Activated naive CD4-positive, alpha-beta T cell treated with anti-CD3 and anti-CD28 coated beads, Interleukin-2, amount 10 ng/mL, durations not matched to agents 7 days and 5 days (primary cell): ENCODE data around the gene NSMF.
"Not testable (repeated sequence)": the region's sequence is repeated elsewhere in the genome, so short reads cannot be mapped to it uniquely, and the experiment has no call there.

Experiments used
- CTCF ChIA-PET: fragments of 350-600 bp; sonication (Branson Sonifier 250); formaldehyde crosslinking; loops from one replicate; lab custom pipeline; 2021; ENCODE audit warnings: antibody characterized with exemption; lab: Charles Lee
- DNase-seq: peaks from one replicate; pipeline ENCODE4 v3.0.0-alpha.2; 2020
- H3K27ac Mint-ChIP-seq: one replicate; pipeline ENCODE4 v1.8.0; 2021; ENCODE audit warnings: mild to moderate bottlenecking, moderate library complexity, mixed read lengths
- H3K27me3 Mint-ChIP-seq: one replicate; pipeline ENCODE4 v1.8.0; 2021; ENCODE audit warnings: mild to moderate bottlenecking, mixed read lengths
- H3K36me3 Mint-ChIP-seq: one replicate; pipeline ENCODE4 v1.8.0; 2021; ENCODE audit warnings: mixed read lengths
- H3K4me1 Mint-ChIP-seq: one replicate; pipeline ENCODE4 v1.8.0; 2021; ENCODE audit warnings: mixed read lengths
- H3K4me3 Mint-ChIP-seq: one replicate; pipeline ENCODE4 v1.8.0; 2021; ENCODE audit warnings: mild to moderate bottlenecking, moderate library complexity, mixed read lengths
- H3K9me3 Mint-ChIP-seq: one replicate; pipeline ENCODE4 v1.8.0; 2021; ENCODE audit warnings: mixed read lengths

Gene NSMF

DNA sequence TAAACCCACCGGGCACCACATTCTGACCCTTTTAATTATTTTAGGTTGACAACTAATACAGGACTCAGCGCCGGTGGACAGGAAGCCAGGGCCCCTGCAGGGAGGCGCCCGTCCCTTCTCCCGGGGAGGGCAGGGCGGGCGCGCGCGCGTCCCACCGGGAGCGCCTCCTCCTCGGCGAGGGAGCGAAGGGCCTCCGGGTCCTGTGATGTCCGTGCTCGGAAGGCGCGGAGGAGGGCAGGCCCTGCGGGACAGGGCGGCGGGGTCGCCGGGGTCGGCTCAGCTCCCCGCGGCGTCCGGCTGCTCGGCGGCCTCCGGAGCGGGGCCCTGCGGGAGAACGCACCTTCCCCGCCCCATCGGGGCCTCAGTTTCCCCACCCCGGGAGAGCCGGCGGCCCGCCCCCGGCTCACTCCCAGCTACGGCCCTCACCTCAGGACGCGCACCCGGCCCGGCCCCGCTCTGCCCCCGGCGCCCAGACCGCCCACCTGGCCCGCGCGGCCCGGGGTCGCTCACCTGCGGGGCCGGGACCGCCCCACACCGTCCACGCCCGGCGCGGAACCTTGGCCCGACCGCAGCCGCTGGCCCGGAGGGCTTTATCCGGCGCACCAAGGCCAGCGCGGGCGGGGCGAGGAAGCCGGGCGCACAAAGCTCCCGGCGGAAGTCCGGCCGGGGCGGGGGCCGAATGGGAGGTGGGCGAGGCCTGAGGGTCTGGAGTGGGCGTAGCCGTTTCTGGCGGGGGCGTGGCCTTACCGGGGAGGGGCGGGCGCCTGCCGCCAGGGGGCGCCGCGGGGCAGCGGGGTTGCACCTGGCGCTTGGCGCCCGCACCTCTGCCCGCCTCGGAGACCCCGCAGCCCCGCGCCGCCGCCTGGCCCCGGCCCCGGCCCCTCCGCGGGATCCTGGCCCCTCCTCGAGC, 36.3 kb downstream of the NSMF start, which contains the start of the genes EXD3 and NOXA1:
TSS of gene EXD3 (minus strand) at position 559 of the 910 bp plus-strand sequence. CDS start 27,805 bp downstream, outside the sequence.
TSS of gene NOXA1 (plus strand) at position 790 of the 910 bp plus-strand sequence. CDS start 137 bp downstream, outside the sequence.
- Mint-ChIP-seq H3K4me1 (peaks cover 16% of the 10 kb centered on the region), H3K4me3 (peak within 1 kb of the TSS; percentile 86), H3K27ac (peak within 1 kb of the TSS; percentile 60), H3K27me3 (peaks cover 24% of the 10 kb centered on the region), H3K36me3 (peaks cover 5% of the 10 kb centered on the region), H3K9me3 (no peaks in the 10 kb centered on the region)
- CTCF ChIA-PET, result interaction anchor here (0.6 to 1.7 kb wide), 6 partner anchors 9 to 69 kb away, joined by 3 to 6 read pairs (median 4); no protein-coding TSS in a partner anchor
- peak; percentile 95 for DNase-seq

DNA sequence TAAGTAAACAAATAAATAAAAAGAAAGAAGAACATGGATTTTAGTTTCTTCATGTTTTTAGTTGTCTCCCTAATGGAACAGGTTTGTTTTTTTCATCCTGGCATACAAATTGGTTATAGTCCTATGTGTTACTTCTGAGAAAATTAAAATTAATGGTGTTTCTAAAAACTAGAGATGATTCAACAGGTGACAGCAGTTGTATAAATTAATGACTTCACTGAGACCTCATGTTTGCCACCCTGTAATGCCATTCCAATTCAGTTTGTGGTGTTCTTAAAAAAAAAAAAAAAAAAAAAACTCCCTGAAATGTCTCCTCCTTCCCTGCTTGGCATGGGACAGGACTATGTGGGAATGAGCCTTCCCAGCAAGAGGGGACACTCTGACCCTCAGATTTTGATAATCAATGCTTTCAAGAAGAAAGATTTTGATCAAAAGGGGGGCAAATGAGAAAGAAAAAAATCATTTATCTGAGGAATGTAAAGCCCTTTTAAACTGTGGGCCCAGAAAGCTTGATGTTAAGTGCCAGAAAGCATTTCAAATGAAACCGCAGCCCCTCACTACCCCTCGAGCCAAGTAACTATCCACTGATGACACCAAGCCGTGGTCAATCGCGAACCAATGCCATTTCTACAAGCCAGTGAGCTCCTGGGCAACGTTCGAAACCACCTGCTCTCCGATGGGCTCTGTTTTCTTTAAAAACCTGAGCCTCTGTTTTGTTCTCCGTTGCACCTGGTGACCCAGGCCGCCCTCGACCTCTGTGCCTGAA, 37.1 kb downstream of the NSMF start:
- peaks cover 16% of the 10 kb centered on the region for H3K4me1 Mint-ChIP-seq
- H3K27me3 Mint-ChIP-seq, result peaks cover 24% of the 10 kb centered on the region
- peak overlapping the region; percentile 60 for H3K27ac Mint-ChIP-seq
- H3K9me3 Mint-ChIP-seq, result no peaks in the 10 kb centered on the region
- DNase-seq, result no peak
- CTCF ChIA-PET, result interaction anchor here (1.0 to 1.7 kb wide), 3 partner anchors 10 to 40 kb away, joined by 3 to 6 read pairs (median 4); no protein-coding TSS in a partner anchor
- peak overlapping the region; percentile 86 for H3K4me3 Mint-ChIP-seq
- H3K36me3 Mint-ChIP-seq, result peaks cover 5% of the 10 kb centered on the region

DNA sequence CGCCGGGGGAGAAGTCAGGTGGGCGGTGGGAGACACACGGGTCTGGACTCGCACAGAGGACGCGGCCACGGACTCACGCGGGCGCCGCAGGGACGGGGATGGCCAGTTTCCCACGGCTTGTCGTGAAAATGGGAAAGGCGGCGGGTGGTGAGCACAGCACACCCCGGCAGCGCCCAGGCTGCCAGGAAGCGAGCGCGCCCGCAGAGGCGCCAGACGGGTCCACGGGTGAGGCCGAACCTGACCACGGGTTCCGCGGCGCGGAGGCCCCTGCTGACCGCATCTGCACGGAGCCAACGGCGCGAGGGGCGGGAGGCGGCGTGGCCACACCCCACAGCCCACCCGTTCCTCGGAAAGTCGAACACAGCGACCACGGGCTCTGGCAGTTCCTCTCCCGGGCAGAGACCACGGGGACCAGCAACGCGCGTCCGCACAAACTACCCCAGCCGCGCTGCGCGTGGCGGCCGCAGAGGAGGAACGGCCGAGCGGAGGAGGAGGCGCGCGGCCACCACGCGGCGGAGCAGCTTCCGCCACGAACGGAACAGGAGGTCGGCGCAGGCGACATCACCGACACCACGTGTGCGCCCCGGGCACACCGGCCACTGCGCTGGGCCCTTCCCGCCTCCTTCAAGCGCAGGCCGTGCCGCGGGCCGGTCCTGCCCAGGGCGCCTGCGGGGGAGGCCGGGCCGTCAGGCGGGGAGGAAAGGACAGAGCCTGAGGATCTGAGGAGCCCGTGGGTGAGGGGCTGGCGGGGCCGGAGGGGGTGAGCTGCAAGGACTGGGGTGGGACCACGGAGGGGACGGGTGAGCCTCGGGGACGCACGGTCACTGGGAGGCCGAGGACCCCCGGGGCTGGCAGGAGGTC, 41.7 kb downstream of the NSMF start:
- H3K4me1 Mint-ChIP-seq, result peaks cover 19% of the 10 kb centered on the region
- no peak overlapping the region for H3K27ac Mint-ChIP-seq
- peak overlapping the region; percentile 68 for H3K4me3 Mint-ChIP-seq
- CTCF ChIA-PET, result no interaction called here
- no peaks in the 10 kb centered on the region for H3K9me3 Mint-ChIP-seq
- peaks cover 4% of the 10 kb centered on the region for H3K36me3 Mint-ChIP-seq
- H3K27me3 Mint-ChIP-seq, result no peaks in the 10 kb centered on the region
- peak; percentile 35 for DNase-seq

DNA sequence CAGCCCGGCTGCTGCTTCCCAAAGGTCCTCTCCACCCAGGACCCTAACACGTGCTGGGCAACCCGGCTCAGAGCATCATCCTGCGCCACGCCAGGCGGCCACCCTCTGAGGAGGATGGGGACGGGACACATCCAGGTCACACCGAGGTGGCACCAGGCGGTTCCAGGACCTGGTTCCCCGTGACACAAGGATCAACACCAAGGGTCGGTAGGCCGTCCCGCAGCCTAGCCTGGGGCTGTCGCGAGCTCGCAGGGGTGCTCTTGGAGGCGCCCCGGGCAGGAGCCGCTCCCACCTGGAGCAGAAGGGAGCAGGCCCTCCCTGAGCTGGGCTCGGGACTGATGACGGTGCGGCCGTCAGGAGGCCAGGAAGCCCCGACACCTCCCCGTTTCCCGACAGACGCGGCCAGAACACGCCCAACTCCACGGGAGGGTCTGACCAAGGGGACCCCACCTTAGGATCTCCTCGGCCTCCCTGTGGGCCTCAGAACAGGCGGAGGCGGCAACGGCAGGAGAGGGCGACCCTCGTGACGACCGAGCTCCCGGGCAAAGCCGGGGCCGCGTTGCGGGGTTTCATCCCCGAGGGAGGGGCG, 42.5 kb downstream of the NSMF start:
- Mint-ChIP-seq H3K27ac (no peak overlapping the region), H3K4me3 (peak overlapping the region; percentile 28), H3K4me1 (peaks cover 12% of the 10 kb centered on the region), H3K36me3 (no peaks in the 10 kb centered on the region), H3K9me3 (no peaks in the 10 kb centered on the region), H3K27me3 (no peaks in the 10 kb centered on the region)
- no peak for DNase-seq
- CTCF ChIA-PET, result no interaction called here

DNA sequence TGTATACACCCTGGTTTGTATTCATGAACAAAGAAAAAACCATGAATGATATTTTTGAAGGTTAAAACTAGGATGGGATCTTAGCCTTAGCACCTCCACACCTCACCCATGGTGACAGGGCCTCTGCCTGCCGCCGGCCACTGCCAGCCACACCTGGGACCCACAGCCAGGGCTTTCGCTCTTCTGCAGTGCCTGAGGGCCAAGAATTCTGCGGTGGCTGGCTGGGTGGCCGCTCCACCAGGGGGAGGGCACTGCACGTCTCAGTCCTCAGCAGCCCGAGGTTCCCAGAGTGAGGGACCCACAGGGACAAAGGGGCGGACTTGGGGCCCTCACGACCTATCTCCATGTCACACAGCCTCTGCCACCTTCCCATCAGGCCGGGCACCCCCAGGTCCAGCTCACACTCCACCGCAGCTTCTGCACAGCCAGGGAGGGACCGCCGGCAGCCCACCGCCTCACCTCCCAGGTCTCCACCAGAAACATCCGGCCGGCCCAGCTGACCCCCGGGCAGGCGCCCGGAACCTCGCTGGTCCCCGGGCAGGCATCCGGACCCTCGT, 43.0 kb downstream of the NSMF start:
- no peak for DNase-seq
- H3K27ac Mint-ChIP-seq, result no peak overlapping the region
- peaks cover 3% of the 10 kb centered on the region for H3K27me3 Mint-ChIP-seq
- CTCF ChIA-PET, result no interaction called here
- peaks cover 9% of the 10 kb centered on the region for H3K4me1 Mint-ChIP-seq
- H3K36me3 Mint-ChIP-seq, result no peaks in the 10 kb centered on the region
- H3K9me3 Mint-ChIP-seq, result no peaks in the 10 kb centered on the region
- H3K4me3 Mint-ChIP-seq, result no peak overlapping the region

DNA sequence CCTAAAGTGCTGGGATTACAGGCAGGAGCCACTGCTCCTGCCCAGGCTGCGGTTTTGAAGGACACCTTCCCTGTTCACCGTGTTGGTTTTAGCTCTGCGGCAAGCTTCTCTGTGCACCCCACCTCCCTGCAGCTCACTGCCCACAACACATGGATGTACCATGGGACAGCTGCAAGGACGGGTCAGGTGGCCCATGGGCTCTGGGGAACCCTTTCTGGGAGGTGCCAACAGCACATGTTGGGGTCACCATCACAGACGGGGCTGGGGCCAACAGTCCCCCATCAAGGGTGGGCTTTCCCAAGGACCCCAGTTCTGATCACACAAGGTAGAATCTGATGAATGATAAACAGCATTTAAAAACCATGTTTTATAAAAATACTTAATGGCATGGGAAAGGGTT, 43.7 kb downstream of the NSMF start:
- Mint-ChIP-seq H3K4me1 (peaks cover 10% of the 10 kb centered on the region), H3K9me3 (no peaks in the 10 kb centered on the region), H3K27me3 (peaks cover 9% of the 10 kb centered on the region), H3K36me3 (no peaks in the 10 kb centered on the region), H3K4me3 (no peak overlapping the region), H3K27ac (no peak overlapping the region)
- no peak for DNase-seq
- CTCF ChIA-PET, result interaction anchor here (0.6 kb wide), 1 partner anchor 80 kb away, joined by 3 read pairs; no protein-coding TSS in a partner anchor

DNA sequence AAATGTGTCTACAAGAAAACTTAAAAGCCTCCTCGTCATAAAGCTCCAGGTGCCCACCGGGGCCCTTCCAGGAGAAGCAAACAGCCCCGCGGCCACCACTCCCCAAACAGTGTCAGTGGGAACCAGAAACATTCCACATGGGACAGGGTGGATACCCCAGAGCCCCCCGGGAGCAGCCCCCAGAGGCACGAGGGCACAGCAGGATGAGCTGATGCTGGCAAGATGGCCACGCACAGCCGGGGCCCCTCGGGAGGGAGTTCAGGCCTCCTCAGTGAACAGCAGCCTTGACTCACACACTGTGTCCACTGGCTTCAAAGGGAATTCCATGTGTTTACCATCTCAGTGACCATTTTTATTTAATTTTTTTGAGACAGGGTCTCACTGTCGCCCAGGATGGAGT, 46.7 kb downstream of the NSMF start:
- DNase-seq, result no peak
- Mint-ChIP-seq H3K4me1 (peaks cover 9% of the 10 kb centered on the region), H3K4me3 (no peak overlapping the region), H3K36me3 (no peaks in the 10 kb centered on the region), H3K27me3 (peaks cover 31% of the 10 kb centered on the region), H3K9me3 (no peaks in the 10 kb centered on the region), H3K27ac (no peak overlapping the region)
- CTCF ChIA-PET, result no interaction called here

DNA sequence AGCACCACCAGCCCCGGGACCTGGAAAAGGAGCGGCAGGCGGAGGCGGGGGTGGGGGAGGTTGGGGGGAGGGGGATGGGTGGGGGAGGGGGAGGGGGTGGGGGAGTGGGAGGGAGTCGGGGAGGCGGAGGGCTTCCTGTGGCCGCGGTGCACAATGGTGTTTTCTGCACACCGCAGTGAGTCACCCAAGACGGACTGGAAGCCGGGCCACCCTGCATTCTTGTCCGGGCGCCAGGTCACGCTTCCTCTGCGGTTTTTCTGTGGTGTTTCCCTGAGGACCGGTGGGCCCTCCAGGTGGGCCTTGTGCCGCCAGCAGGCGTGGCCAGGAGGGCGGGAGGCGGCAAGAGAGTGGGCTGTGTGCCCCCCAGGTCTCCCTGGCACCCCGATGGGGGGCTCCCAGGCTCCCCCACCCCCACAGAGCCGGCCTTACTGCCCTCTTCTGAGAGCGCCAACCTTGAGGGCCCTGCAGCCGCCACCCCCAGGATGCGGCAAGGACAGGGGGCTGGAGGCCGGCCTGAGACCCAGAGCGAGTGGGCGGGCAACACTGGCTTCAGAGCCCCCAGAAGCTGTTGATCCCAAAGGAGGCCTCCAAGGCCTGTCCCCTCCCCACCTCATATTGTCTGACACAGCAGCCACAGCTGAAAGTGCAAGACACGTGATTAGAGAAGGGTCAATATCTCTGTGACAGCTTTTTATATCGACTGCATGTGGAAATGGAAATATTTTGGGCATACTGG, 47.3 kb downstream of the NSMF start:
- peaks cover 9% of the 10 kb centered on the region for H3K4me1 Mint-ChIP-seq
- CTCF ChIA-PET, result interaction anchor here (1.0 kb wide), 1 partner anchor 125 kb away, joined by 3 read pairs; no protein-coding TSS in a partner anchor
- no peaks in the 10 kb centered on the region for H3K36me3 Mint-ChIP-seq
- H3K9me3 Mint-ChIP-seq, result no peaks in the 10 kb centered on the region
- peak; percentile 54 for DNase-seq
- H3K27me3 Mint-ChIP-seq, result peaks cover 36% of the 10 kb centered on the region
- H3K27ac Mint-ChIP-seq, result no peak overlapping the region
- no peak overlapping the region for H3K4me3 Mint-ChIP-seq

DNA sequence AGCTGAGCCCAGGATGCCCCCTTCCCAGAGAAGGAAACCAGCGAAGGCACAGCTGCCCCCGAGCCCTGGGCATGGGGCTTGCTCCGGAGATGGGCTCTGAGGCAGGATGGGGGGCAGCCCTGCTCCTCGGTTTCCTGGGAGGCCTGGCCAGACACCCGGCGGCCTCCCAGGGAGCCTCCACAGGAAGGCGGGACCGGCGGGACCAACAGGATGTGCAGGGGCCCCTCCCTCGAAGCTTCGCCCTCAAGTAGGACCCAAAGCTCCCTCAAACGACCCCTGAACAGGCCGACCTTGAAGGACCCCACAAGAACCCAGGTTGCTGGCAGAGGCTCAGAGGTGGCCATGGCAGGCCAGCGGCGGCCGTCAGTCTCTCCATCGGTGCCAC, 47.9 kb downstream of the NSMF start:
- Mint-ChIP-seq H3K27me3 (peaks cover 39% of the 10 kb centered on the region), H3K9me3 (no peaks in the 10 kb centered on the region), H3K4me3 (no peak overlapping the region), H3K36me3 (no peaks in the 10 kb centered on the region), H3K27ac (no peak overlapping the region), H3K4me1 (peaks cover 9% of the 10 kb centered on the region)
- DNase-seq, result no peak
- CTCF ChIA-PET, result interaction anchor here (1.0 kb wide), 1 partner anchor 124 kb away, joined by 3 read pairs; no protein-coding TSS in a partner anchor

DNA sequence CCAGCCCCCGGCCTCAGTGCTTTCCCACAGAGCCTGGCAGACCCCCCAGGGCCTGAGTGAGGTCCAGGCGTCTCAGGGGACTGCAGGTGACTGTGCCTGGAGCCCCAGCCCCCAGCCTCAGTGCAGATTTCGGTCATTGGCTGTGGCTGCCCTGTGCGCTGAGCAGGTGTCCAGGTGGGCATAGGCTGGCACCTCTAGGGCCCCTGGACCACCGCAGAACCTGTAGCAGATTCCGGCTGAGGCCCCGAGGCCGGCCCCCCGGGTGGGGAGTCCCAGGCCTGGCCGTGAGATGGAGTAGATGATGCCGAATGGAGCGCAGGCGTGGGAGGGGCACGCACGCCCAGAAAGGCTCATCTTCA, 48.3 kb downstream of the NSMF start:
- Mint-ChIP-seq H3K27ac (no peak overlapping the region), H3K4me3 (no peak overlapping the region), H3K36me3 (no peaks in the 10 kb centered on the region), H3K27me3 (peaks cover 42% of the 10 kb centered on the region), H3K4me1 (peaks cover 10% of the 10 kb centered on the region), H3K9me3 (no peaks in the 10 kb centered on the region)
- CTCF ChIA-PET, result interaction anchor here (1.0 kb wide), 1 partner anchor 124 kb away, joined by 3 read pairs; no protein-coding TSS in a partner anchor
- DNase-seq, result no peak

DNA sequence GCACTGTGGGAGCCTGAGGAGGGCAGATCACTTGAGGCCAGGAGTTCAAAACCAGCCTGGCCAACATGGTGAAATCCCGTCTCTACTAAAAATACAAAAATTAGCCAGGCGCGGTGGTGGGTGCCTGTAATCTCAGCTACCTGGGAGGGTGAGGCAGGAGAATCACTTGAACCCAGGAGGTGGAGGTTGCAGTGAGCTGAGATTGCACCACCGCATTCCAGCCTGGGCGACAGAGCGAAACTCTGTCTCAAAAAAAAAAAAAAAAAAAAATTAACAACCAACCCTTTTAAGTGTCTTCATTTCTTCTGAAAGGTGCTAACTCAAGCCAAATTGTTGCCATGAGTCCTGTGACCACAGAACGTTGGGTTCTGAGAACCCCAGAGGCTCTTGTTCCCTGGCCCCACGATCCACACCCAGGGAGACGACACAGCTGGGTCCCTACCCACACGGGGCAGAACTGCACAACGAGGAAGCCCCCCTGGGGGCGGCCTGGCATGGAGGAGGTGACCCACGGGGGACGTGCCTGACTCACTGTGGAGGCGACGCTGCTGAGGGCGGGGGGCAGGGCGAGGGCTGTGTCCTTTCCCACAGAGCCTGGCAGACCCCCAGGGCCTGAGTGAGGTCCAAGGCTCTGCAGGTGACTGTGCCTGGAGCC, 48.8 kb downstream of the NSMF start:
- peaks cover 47% of the 10 kb centered on the region for H3K27me3 Mint-ChIP-seq
- not testable (repeated sequence) for DNase-seq, H3K27ac Mint-ChIP-seq, H3K36me3 Mint-ChIP-seq, H3K4me3 Mint-ChIP-seq, H3K9me3 Mint-ChIP-seq
- H3K4me1 Mint-ChIP-seq, result peaks cover 10% of the 10 kb centered on the region
- CTCF ChIA-PET, result interaction anchor here (0.9 to 2.2 kb wide), 2 partner anchors 108 to 124 kb away, joined by 5 to 7 read pairs; partner anchors contain the start of gene NRARP

DNA sequence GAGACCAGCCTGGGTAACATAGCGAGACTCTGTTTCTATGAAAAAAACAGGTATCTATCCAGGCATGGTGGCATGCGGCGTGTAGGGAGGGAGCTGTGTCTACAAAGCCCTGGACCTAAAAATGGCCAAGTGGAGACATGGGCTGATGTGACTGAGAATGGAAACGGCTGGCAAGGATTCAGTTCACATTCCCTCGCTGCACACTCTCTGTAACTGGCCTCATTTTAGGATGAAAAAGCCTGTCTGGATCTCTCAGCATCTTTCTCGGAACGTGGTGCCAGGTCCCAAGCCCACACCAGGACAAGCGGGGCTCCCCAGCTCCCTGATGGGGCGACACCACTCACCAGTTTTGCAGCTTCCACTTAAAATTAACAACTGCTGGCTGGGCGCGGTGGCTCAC, 49.6 kb downstream of the NSMF start:
- Mint-ChIP-seq H3K4me1 (peaks cover 10% of the 10 kb centered on the region), H3K4me3 (no peak overlapping the region), H3K9me3 (no peaks in the 10 kb centered on the region), H3K36me3 (no peaks in the 10 kb centered on the region), H3K27me3 (peaks cover 47% of the 10 kb centered on the region), H3K27ac (peak overlapping the region; percentile 52)
- DNase-seq, result no peak
- CTCF ChIA-PET, result interaction anchor here (0.9 to 2.2 kb wide), 2 partner anchors 108 to 123 kb away, joined by 5 to 7 read pairs; partner anchors contain the start of gene NRARP
